ENCODE results near the gene ELAPOR2. TPM values are rescaled to one million over a fixed set of nuclear protein-coding genes. Genes with fewer than 3 reads are reported as not detected.

Gene ELAPOR2
- total RNA-seq, 2 donors from 2014 or later, result 67.2 to 75.7 TPM

- Mint-ChIP-seq H3K4me3 (peak overlapping the region; percentile 83), H3K4me1 (peaks cover 17% of the 10 kb centered on the region), H3K9me3 (peaks cover 19% of the 10 kb centered on the region), H3K27ac (peak overlapping the region; percentile 100), H3K36me3 (ENCODE audit: low read depth) (no peaks in the 10 kb centered on the region), H3K27me3 (ENCODE audit: insufficient read depth) (no peaks in the 10 kb centered on the region)
- H3K9ac ChIP-seq (ENCODE audit: extremely low read depth, low read length, poor library complexity, severe bottlenecking), result peak overlapping the region; percentile 59
- TF ChIP-seq CTCF (conservative IDR thresholded peaks at IDR 0.05), result no peak
- no peak for DNase-seq
- H3K36me3 ChIP-seq (ENCODE audit: control insufficient read depth, insufficient read depth, low read length), result no peaks in the 10 kb centered on the region
- H3K4me3 ChIP-seq (ENCODE audit: low read length), result peak overlapping the region; percentile 98
- no peaks in the 10 kb centered on the region for H3K4me1 ChIP-seq (ENCODE audit: control insufficient read depth, insufficient read depth, low read length)
- no peaks in the 10 kb centered on the region for H3K9me3 ChIP-seq (ENCODE audit: control insufficient read depth, low read length)
- peak overlapping the region; percentile 80 for H3K27ac ChIP-seq (ENCODE audit: low read depth, low read length)
- no peaks in the 10 kb centered on the region for H3K27me3 ChIP-seq (ENCODE audit: control insufficient read depth, insufficient read depth, low read length, poor library complexity, severe bottlenecking)
- 22 to 57% methylated on average over 1 to 5 of the region's 5 CpGs for WGBS, 2 experiments (ENCODE audit: insufficient coverage in 1 of 2, insufficient read length in 1 of 2)
Observed at GRCh38 chr7:87038993-87039690, 20.3 kb downstream of the ELAPOR2 start.

- Histone ChIP-seq H3K4me1 (ENCODE audit: control insufficient read depth, insufficient read depth, low read length) (no peaks in the 10 kb centered on the region), H3K36me3 (ENCODE audit: control insufficient read depth, insufficient read depth, low read length) (peaks cover 12% of the 10 kb centered on the region), H3K9ac (ENCODE audit: extremely low read depth, low read length, poor library complexity, severe bottlenecking) (no peak overlapping the region), H3K27me3 (ENCODE audit: control insufficient read depth, insufficient read depth, low read length, poor library complexity, severe bottlenecking) (no peaks in the 10 kb centered on the region), H3K4me3 (ENCODE audit: low read length) (peak overlapping the region; percentile 98), H3K27ac (ENCODE audit: low read depth, low read length) (no peak overlapping the region), H3K9me3 (ENCODE audit: control insufficient read depth, low read length) (peaks cover 2% of the 10 kb centered on the region)
- peaks cover 24% of the 10 kb centered on the region for H3K4me1 Mint-ChIP-seq
- TF ChIP-seq CTCF (conservative IDR thresholded peaks at IDR 0.05), result no peak
- H3K27ac Mint-ChIP-seq, result no peak overlapping the region
- DNase-seq, result no peak
- no peaks in the 10 kb centered on the region for H3K27me3 Mint-ChIP-seq (ENCODE audit: insufficient read depth)
- peaks cover 4% of the 10 kb centered on the region for H3K36me3 Mint-ChIP-seq (ENCODE audit: low read depth)
- 99 to 100% methylated on average over 1 to 2 of the region's 2 CpGs for WGBS, 2 experiments (ENCODE audit: insufficient coverage in 1 of 2, insufficient read length in 1 of 2)
- no peak overlapping the region for H3K4me3 Mint-ChIP-seq
- peaks cover 10% of the 10 kb centered on the region for H3K9me3 Mint-ChIP-seq
Observed at GRCh38 chr7:87036985-87037384, 22.5 kb downstream of the ELAPOR2 start.

GRCh38 chr7:87032604-87033339 is 26.7 kb downstream of the ELAPOR2 start:
- no peak for DNase-seq
- TF ChIP-seq CTCF (conservative IDR thresholded peaks at IDR 0.05), result no peak
- H3K4me3 ChIP-seq (ENCODE audit: low read length), result no peak overlapping the region
- Mint-ChIP-seq H3K27me3 (ENCODE audit: insufficient read depth) (no peaks in the 10 kb centered on the region), H3K4me3 (no peak overlapping the region), H3K4me1 (peaks cover 18% of the 10 kb centered on the region), H3K27ac (no peak overlapping the region), H3K9me3 (peaks cover 9% of the 10 kb centered on the region), H3K36me3 (ENCODE audit: low read depth) (peaks cover 19% of the 10 kb centered on the region)
- no peak overlapping the region for H3K27ac ChIP-seq (ENCODE audit: low read depth, low read length)
- H3K36me3 ChIP-seq (ENCODE audit: control insufficient read depth, insufficient read depth, low read length), result peaks cover 22% of the 10 kb centered on the region
- H3K9me3 ChIP-seq (ENCODE audit: control insufficient read depth, low read length), result peaks cover 19% of the 10 kb centered on the region
- no peaks in the 10 kb centered on the region for H3K27me3 ChIP-seq (ENCODE audit: control insufficient read depth, insufficient read depth, low read length, poor library complexity, severe bottlenecking)
- WGBS, 2 experiments (ENCODE audit: insufficient coverage in 1 of 2, insufficient read length in 1 of 2), result 96 to 97% methylated on average over 4 of the region's 4 CpGs
- peaks cover 5% of the 10 kb centered on the region for H3K4me1 ChIP-seq (ENCODE audit: control insufficient read depth, insufficient read depth, low read length)
- H3K9ac ChIP-seq (ENCODE audit: extremely low read depth, low read length, poor library complexity, severe bottlenecking), result no peak overlapping the region

All from endodermal cell (in vitro differentiated cells).